GM19240 (cell line): ENCODE measurements around the gene PTMS.

Experiments
- DNase-seq: peaks from one replicate; pipeline ENCODE4 v3.0.0; 2011; ENCODE audit warnings: low spot score; ENCODE audit not compliant: insufficient read length

PTMS gene

GRCh38 chr12:6752167-6752920, 13.8 kb upstream of the PTMS start:
- no peak for DNase-seq

DNA sequence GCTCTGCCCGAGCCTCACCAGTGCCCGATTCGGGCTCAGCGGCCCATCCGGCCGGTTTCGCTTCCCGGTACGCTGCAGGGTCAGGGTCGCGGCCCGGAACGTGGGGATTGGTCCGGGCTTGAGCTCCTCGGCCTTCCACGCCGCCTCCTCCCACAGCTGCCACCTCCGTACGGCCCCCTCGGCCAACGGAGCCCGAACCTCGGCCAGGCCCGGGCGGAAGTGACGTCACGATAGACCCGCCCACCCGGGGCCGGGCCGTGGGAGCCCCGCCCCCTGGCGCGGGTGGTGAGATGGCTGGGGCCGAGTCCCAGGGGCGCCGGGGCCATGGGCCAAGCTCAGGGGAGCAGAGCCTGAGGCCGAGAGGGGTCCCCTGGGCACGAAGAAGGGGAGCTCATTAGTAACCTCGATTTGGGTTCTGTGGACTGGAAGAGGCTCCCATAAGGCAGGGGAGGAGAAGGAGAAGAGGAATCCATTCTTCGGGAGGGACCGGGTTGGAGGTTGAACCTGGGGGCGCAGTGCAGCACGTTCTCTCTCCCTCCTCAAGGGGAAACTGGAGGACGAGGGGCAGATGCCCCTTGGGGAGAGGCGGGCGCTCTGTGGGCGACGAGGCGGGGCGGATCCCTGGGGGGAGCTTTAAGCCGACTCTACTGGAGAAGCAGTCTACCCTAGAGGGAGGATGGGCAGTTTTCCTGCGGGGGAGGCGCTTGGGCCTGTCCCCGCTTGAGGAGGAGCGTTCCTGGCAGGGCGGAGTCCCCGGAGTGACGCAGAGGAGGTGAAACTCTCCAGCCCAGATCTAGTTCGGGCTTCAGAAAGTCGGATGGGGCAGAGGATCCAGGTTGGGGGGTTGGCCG, 13.0 kb upstream of the PTMS start, which contains the start of gene MLF2:
MLF2 (minus strand) TSS at position 221 of the 851 bp plus-strand sequence. CDS start 807 bp downstream, outside the sequence.
- peak; percentile 92 for DNase-seq

DNA sequence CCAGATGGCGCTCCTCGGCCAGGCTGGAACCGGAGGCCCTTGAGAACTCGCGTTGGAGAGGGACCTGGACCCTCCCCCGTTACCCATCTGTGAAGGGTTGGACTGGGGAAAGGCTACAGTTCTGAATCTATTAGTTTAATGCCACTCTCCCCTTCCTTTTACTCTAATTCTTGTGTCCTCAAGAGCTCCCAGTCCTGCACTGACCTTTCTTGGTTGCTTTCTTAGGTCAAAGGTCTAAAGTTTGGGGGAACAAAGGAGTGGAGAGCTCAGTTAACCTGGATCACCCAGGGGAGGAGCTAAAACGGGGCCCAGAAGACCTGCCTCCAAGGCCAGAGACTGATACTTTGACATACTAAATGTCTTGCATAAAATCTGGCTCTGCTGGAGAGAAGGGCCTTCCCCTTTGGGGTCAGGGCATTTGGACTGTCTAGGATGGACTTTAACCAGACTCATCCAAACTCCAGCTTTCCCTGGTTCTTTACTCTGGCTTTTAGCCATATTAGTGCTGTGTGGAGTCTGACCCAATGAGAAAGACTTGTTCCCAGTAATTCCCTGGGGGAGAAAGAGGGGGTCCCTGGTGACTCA, 12.3 kb upstream of the PTMS start:
- no peak for DNase-seq

GRCh38 chr12:6754411-6754810, 11.8 kb upstream of the PTMS start:
- DNase-seq, result no peak

DNA sequence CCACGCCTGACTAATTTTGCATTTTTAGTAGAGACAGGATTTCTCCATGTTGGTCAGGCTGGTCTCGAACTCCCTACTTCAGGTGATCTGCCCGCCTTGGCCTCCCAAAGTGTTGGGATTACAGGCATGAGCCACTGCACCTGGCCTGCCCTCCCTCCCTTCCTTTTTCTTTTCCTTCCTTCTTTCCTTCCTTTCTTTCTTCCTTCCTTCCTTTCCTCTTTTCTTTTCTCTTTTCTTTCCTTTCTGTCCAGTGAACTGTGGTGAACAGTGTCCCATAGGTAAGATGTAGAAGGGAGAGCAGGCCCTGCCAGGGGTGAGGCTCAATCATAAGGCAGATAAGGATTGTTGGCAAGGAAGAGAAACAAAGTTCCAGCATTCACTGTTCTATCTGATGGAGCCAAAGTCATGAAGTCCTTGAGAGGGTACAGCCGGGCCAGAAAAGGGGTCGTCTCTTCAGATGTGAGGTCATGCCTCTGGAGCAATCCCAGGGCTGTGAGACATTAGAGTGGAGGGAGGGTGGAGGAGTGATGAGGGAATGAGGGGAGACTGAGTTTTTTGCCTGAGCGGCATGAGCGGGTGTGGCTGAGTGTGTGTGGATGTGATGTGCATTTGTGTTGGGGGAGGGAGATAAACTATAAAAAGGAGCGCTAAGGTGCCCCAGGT, 9.0 kb upstream of the PTMS start:
- DNase-seq, result no peak

DNA sequence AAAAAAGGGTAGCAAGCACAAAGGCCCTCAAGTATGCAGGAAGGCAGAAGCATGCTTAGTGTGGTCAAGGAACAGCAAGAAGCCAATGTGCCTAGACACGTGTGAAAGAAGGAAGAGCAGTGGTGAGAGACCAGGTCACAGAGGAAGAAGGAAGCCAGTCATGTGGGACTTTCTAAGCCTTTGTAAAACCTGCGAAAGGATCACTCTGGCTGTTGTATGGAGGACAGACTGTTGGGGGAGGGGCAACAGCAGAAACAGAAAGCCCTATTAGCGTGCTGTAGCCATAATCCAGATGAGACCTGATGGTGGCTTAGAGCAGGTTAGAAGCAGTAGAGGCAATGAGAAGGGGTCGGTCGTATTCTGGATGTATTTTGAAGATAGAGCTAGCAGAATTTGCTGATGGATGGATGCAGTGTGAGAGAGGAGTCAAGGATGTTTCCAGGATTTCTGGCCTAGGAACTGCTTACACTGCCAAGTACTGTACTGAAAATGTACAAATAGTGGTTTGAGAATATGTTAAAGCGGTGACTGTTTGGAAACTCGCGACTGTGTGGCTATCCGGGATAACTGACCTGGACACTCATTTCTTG, 7.6 kb upstream of the PTMS start:
- DNase-seq, result no peak

- no peak for DNase-seq
These were observed 6.4 kb upstream of the PTMS start for GRCh38 chr12:6759741-6760140.

GRCh38 chr12:6763380-6763779, 2.8 kb upstream of the PTMS start:
- no peak for DNase-seq

- DNase-seq, result peak; percentile 97
These were observed 1.9 kb upstream of the PTMS start for GRCh38 chr12:6764011-6764828.

GRCh38 chr12:6765048-6765633, 1.0 kb upstream of the PTMS start:
- DNase-seq, result no peak

DNA sequence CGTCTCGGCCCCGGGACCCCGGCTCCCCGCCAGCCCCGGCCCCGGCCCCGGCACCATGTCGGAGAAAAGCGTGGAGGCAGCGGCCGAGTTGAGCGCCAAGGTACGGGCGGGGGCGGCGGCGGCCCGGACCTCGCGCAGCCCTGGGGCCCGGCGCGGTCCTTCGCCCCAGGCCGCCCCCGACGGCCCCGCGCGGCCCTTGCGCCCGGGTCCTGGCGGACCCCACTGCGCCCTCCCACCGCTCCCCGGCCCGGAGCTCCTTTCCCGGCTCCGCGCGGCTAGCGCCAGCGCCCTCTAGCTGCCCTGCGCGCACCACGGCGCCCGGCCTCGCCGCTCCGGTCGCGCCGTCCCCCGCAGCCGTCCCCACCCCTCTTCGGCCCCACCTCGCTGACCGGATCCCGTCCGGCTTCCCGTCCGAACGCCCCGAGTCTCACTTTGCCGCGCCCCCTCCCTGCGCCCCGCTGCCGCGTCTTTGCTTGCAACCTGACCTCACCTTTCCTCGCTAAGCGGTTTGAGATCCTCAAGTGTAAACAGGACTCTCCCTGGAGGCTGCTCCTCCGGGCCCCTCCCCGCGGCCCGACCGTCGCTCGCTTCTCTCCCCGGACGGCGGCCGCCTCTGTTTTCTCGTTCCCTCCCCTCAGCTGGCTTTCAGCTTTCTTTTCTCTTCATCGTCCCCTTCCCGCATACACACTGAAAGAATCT, 637 bp downstream of the PTMS start:
- DNase-seq, result peak; percentile 57

- DNase-seq, result no peak
These were observed 1.5 kb downstream of the PTMS start for GRCh38 chr12:6767353-6768319.

GRCh38 chr12:6768437-6768914, 2.3 kb downstream of the PTMS start:
- DNase-seq, result no peak

- no peak for DNase-seq
These were observed 2.8 kb downstream of the PTMS start for GRCh38 chr12:6768990-6769389.

GRCh38 chr12:6769666-6770065, 3.5 kb downstream of the PTMS start:
- DNase-seq, result no peak

- DNase-seq, result no peak
These were observed 3.9 kb downstream of the PTMS start for GRCh38 chr12:6770094-6770493.

GRCh38 chr12:6770600-6770999, 4.4 kb downstream of the PTMS start:
- DNase-seq, result no peak

- no peak for DNase-seq
These were observed 4.9 kb downstream of the PTMS start for GRCh38 chr12:6771091-6771495.
